Stomach smooth muscle (tissue), 2 donors: Measurements from ENCODE around the gene CPAMD8.

Experiments
- H3K27ac ChIP-seq: one replicate; pipeline ENCODE4 v1.7.0; 2013; ENCODE audit warnings: mild to moderate bottlenecking, low read length, inconsistent platforms
- H3K27me3 ChIP-seq, 2 donors: one replicate each; pipeline ENCODE4 v1.7.0; 2013; ENCODE audit warnings: low read length in 2 of 2; ENCODE audit not compliant: insufficient read depth in 2 of 2, control insufficient read depth in 1 of 2
- H3K36me3 ChIP-seq, 2 donors: one replicate each; pipeline ENCODE4 v1.7.0; 2013; ENCODE audit warnings: low read length in 2 of 2; ENCODE audit not compliant: control insufficient read depth in 2 of 2, insufficient read depth in 2 of 2
- H3K4me1 ChIP-seq: one replicate; pipeline ENCODE4 v1.7.0; 2013; ENCODE audit warnings: low read length; ENCODE audit not compliant: control insufficient read depth, insufficient read depth
- H3K4me3 ChIP-seq, 2 donors: one replicate each; pipeline ENCODE4 v1.7.0; 2013; ENCODE audit warnings: low read length in 2 of 2
- H3K9ac ChIP-seq, 2 donors: one replicate each; pipeline ENCODE4 v1.7.0; 2013; ENCODE audit warnings: low read length in 2 of 2, mild to moderate bottlenecking in 1 of 2
- H3K9me3 ChIP-seq, 2 donors: one replicate each; pipeline ENCODE4 v1.7.0; 2013; ENCODE audit warnings: low read length in 2 of 2; ENCODE audit not compliant: control insufficient read depth in 2 of 2
- donor health status: healthy.
- donor health status: Pancreatic carcinoma.

CPAMD8 gene

DNA sequence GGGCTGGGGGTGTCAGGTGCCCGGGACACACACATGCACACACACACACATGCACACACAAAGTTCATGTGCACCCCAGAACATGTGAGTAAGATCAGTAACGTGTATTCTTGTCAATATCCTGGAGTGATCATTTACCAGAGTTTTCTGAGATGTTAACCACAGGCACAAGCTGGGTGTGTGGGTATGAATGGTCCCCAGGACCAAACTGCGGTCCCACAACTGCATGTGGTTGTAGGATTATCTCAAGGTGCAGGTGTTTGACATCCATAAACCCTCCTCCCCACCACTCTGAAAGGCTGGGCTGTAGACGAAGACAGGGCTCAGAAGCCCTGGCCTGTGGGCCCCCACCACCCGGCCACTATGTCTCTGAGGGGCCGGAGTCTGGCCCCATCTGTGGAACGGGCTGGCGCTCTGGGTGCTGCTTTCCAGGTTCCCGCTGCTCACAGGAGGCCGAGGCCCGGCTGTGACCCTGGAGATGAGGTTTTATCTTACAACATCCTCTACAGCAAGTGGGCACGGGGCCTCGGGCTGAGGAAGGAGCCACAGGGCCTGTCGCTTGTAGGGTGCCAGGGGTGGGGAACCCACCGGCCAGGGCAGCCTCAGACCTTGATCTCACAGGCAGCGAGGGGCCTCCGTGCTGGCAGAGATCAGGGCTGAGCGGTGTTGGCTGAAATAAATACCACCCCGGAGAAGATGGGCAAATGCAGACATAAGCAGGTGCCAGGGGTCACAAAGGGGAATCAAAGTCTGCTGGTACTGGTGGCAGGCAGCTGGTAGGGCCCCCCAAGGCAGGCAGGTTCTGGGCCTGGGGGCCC lies 133.5 kb downstream of the CPAMD8 start:
- H3K9me3 ChIP-seq, result no peaks in the 10 kb centered on the region
- peaks cover 21% of the 10 kb centered on the region for H3K4me1 ChIP-seq
- no peak overlapping the region for H3K4me3 ChIP-seq
- H3K27me3 ChIP-seq, result peaks cover 5 to 31% of the 10 kb centered on the region in 2 donors
- no peak overlapping the region for H3K9ac ChIP-seq
- H3K36me3 ChIP-seq, result no peaks in the 10 kb centered on the region
- no peak overlapping the region for H3K27ac ChIP-seq

DNA sequence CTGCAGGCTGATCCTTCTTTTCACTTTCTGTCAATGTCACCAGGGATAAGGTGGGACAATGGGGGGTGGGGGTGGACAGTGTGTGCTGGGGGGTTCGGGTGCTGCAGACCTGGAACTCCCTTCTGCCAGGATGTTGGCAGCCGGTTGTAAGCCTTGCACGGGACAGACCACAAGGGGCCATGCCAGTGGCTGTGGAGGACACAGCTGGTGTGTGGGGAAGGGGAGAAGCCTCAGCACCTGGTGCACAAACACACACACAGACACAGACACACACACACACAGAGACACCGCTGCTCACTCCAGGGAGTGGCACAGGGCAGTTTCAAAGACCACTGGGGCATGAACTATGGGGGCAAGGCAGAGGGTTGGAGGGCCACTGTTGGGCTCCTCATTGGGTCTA lies 134.2 kb downstream of the CPAMD8 start:
- no peak overlapping the region for H3K9ac ChIP-seq
- H3K27ac ChIP-seq, result no peak overlapping the region
- no peaks in the 10 kb centered on the region for H3K9me3 ChIP-seq
- H3K4me1 ChIP-seq, result peaks cover 17% of the 10 kb centered on the region
- peaks cover 8 to 31% of the 10 kb centered on the region in 2 donors for H3K27me3 ChIP-seq
- no peaks in the 10 kb centered on the region for H3K36me3 ChIP-seq
- H3K4me3 ChIP-seq, result no peak overlapping the region

GRCh38 chr19:16891696-16892382 lies 134.8 kb downstream of the CPAMD8 start:
- no peak overlapping the region for H3K9ac ChIP-seq

DNA sequence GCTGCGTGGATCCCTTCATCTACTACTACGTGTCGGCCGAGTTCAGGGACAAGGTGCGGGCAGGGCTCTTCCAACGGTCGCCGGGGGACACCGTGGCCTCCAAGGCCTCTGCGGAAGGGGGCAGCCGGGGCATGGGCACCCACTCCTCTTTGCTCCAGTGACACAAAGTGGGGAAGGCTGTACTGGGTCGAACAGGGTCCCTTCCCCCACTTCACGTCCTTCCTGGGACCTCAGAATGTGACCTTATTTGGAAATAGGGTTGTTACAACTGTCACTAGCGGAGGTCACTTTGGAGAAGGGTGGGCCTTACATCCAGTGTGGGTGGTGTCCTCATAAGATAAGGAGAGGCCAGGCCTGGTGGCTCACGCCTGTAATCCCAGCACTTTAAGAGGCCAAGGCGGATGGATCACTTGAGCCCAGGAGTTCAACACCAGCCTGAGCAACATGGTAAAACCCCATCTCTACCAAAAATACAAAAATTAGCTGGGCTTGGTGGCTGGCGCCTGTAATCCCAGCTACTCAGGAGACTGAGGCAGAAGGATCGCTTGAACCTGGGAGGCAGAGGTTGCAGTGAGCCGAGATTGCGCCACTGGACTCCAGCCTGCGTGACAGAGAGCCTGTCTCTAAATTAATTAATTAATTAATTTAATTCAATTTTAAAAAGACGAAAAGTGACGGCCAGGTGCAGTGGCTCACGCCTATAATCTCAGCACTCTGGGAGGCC lies 136.0 kb downstream of the CPAMD8 start:
- H3K4me1 ChIP-seq, result peaks cover 11% of the 10 kb centered on the region
- no peaks in the 10 kb centered on the region for H3K9me3 ChIP-seq
- H3K27ac ChIP-seq, result no peak overlapping the region
- H3K27me3 ChIP-seq, result peaks cover 8 to 25% of the 10 kb centered on the region in 2 donors
- H3K9ac ChIP-seq, result no peak overlapping the region
- H3K4me3 ChIP-seq, result no peak overlapping the region
- no peaks in the 10 kb centered on the region for H3K36me3 ChIP-seq

More at GRCh38 chr19:16891696-16892382, 134.8 kb downstream of the CPAMD8 start:
- peaks cover 8 to 30% of the 10 kb centered on the region in 2 donors for H3K27me3 ChIP-seq
- H3K9me3 ChIP-seq, result no peaks in the 10 kb centered on the region
- H3K4me3 ChIP-seq, result no peak overlapping the region
- no peak overlapping the region for H3K27ac ChIP-seq
- peaks cover 18% of the 10 kb centered on the region for H3K4me1 ChIP-seq
- H3K36me3 ChIP-seq, result no peaks in the 10 kb centered on the region

DNA sequence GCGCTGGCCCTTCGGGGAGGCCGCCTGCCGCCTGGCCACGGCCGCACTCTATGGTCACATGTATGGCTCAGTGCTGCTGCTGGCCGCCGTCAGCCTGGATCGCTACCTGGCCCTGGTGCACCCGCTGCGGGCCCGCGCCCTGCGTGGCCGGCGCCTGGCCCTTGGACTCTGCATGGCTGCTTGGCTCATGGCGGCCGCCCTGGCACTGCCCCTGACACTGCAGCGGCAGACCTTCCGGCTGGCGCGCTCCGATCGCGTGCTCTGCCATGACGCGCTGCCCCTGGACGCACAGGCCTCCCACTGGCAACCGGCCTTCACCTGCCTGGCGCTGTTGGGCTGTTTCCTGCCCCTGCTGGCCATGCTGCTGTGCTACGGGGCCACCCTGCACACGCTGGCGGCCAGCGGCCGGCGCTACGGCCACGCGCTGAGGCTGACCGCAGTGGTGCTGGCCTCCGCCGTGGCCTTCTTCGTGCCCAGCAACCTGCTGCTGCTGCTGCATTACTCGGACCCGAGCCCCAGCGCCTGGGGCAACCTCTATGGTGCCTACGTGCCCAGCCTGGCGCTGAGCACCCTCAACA lies 136.6 kb downstream of the CPAMD8 start:
- Histone ChIP-seq H3K4me3 (no peak overlapping the region), H3K27me3 (peaks cover 8 to 21% of the 10 kb centered on the region in 2 donors), H3K9me3 (no peaks in the 10 kb centered on the region), H3K4me1 (peaks cover 11% of the 10 kb centered on the region), H3K27ac (no peak overlapping the region), H3K9ac (no peak overlapping the region), H3K36me3 (no peaks in the 10 kb centered on the region)

- Histone ChIP-seq H3K4me1 (peaks cover 11% of the 10 kb centered on the region), H3K9ac (no peak overlapping the region), H3K4me3 (no peak overlapping the region), H3K36me3 (no peaks in the 10 kb centered on the region), H3K9me3 (no peaks in the 10 kb centered on the region), H3K27ac (no peak overlapping the region), H3K27me3 (peaks cover 8 to 21% of the 10 kb centered on the region in 2 donors)
Measured at GRCh38 chr19:16889366-16889882, 137.2 kb downstream of the CPAMD8 start.

DNA sequence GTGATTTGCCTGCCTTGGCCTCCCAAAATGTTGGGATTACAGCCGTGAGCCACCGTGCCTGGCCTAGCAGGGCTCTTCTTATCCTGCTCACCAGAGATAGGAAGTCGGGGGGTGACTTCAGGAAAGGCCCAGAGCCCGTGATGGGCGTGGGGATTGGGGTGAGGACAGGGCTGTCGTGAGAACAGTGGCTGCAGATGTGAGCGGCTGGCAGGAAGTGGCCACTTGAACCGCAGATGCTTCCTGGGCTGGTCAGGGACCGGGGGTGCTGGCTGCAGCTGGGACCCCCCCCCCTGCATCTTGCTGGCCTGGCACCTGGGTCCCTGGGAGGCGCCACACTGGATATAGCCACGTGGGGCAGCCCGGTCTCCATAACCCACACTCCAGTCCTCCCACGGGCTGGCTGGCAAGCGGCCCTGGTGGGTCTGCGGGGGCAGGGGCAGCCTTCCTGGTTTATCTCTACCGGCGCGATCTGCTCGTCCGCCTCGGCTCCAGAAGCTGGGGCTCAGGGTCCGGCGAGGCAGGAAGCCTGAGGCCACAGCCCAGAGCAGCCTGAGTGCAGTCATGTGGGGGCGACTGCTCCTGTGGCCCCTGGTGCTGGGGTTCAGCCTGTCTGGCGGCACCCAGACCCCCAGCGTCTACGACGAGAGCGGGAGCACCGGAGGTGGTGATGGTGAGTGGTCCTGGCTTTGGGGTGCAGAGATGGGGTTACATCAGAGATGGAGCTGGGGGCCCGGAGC lies 137.8 kb downstream of the CPAMD8 start, which contains the start of gene F2RL3:
Gene F2RL3, plus strand, starts transcription at position 371 of the 737 bp plus-strand sequence. Its CDS starts 191 bp downstream, at position 562.
- no peak within 1 kb of the TSS for H3K27ac ChIP-seq
- no peaks in the 10 kb centered on the region for H3K36me3 ChIP-seq
- peaks cover 8 to 15% of the 10 kb centered on the region in 2 donors for H3K27me3 ChIP-seq
- H3K4me1 ChIP-seq, result peaks cover 11% of the 10 kb centered on the region
- H3K9me3 ChIP-seq, result no peaks in the 10 kb centered on the region
- no peak within 1 kb of the TSS for H3K4me3 ChIP-seq
- H3K9ac ChIP-seq, result no peak within 1 kb of the TSS

DNA sequence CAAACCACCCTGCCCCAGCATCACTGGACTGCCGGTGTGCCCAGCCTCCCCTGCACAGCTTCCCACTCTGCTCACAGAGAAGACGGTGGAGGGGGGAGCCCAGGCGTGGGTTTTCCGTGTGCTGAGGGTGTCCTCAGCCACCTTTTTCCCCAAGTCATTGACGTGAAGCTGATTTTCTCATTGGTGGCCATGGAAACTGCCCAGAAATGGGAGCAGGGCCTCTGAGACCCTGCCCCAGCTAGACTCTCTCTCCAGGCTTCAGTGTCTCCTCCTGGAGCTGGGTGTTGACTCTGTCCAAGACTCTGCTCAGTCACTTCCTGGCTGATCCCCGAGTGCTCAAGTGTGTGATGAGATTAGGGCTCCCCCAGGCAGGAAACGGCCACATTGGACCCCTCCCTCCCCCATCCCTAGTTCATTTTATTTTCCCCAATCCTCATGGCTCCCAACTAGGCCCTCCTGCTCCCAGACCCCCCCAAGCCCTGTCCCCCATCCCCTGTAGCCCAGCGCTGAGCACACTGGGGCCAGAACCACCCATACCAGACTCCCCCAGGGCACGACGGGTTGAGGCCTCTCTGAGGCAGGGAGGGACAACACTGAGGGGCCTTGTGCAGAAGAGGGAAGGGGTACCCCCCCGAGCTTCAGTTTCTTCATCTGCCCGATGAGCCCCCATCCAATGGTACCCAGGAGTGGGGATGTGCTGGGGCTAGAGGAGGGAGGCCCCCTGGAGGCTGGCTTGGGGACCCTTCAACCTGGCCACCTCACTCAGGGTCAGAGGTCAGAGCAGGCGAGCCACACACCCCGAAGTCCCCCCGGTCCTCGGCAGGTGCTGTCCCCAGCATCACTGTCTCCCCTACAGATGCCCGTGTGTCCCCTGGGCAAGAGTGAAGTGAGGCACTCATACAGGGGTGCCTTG lies 139.0 kb downstream of the CPAMD8 start:
- Histone ChIP-seq H3K27ac (no peak overlapping the region), H3K9ac (no peak overlapping the region), H3K9me3 (peaks cover 0 to 2% of the 10 kb centered on the region in 2 donors), H3K4me1 (peaks cover 11% of the 10 kb centered on the region), H3K4me3 (no peak overlapping the region), H3K36me3 (no peaks in the 10 kb centered on the region), H3K27me3 (peaks cover 8 to 13% of the 10 kb centered on the region in 2 donors)

- Histone ChIP-seq H3K27ac (no peak overlapping the region), H3K9me3 (peaks cover 4 to 5% of the 10 kb centered on the region in 2 donors), H3K27me3 (peaks cover 8 to 13% of the 10 kb centered on the region in 2 donors), H3K4me1 (peaks cover 11% of the 10 kb centered on the region), H3K36me3 (no peaks in the 10 kb centered on the region), H3K4me3 (no peak overlapping the region), H3K9ac (no peak overlapping the region)
Measured at GRCh38 chr19:16886305-16886880, 140.2 kb downstream of the CPAMD8 start.
